OCI-LY3 (cell line): ENCODE data around the gene ULBP1.
"Not testable (repeated sequence)": the region's sequence is repeated elsewhere in the genome, so short reads cannot be mapped to it uniquely, and the experiment has no call there.

Source experiments
- H2AFZ ChIP-seq: fragments of 200-600, 300-600 bp; shearing (Covaris generic); 2 replicates; pipeline ENCODE4 v1.6.0; 2014; ENCODE audit warnings: antibody characterized with exemption, low read depth, low read length
- H3K27ac ChIP-seq: fragments of 200-600, 300-600 bp; sonication (generic); 2 replicates; pipeline ENCODE4 v1.5.1; 2014; ENCODE audit warnings: mild to moderate bottlenecking, low read length, moderate library complexity, mixed read lengths
- H3K27me3 ChIP-seq: fragments of 200-600, 300-600 bp; sonication (generic); 2 replicates; pipeline ENCODE4 v1.6.1; 2014; ENCODE audit warnings: low read depth, low read length, mixed read lengths
- H3K36me3 ChIP-seq: fragments of 200-600, 300-600 bp; sonication (generic); replicated peaks from 2 replicates; pipeline ENCODE3; 2014; ENCODE audit warnings: low read depth, low read length, mixed read lengths
- H3K4me1 ChIP-seq: fragments of 300-600, 200-600 bp; sonication (generic); 2 replicates; pipeline ENCODE4 v1.6.1; 2014; ENCODE audit warnings: low read length, mixed read lengths
- H3K4me2 ChIP-seq: fragments of 200-600, 300-600 bp; sonication (generic); 2 replicates; pipeline ENCODE4 v1.6.1; 2014; ENCODE audit warnings: low read length, mixed read lengths
- H3K4me3 ChIP-seq: fragments of 300-600, 200-600 bp; sonication (generic); 2 replicates; pipeline ENCODE4 v1.5.1; 2014; ENCODE audit warnings: antibody characterized with exemption, mild to moderate bottlenecking, low read length, moderate library complexity
- H3K79me2 ChIP-seq: fragments of 300-600, 200-600 bp; shearing (Covaris generic); 2 replicates; pipeline ENCODE4 v1.6.1; 2014; ENCODE audit warnings: mild to moderate bottlenecking, low read length, mixed read lengths
- H3K9ac ChIP-seq: fragments of 300-600, 200-600 bp; shearing (Covaris generic); 2 replicates; pipeline ENCODE4 v1.6.0; 2014; ENCODE audit warnings: mild to moderate bottlenecking, low read length, moderate library complexity
- H3K9me3 ChIP-seq: fragments of 200-600, 300-600 bp; shearing (Covaris generic); 2 replicates; pipeline ENCODE4 v1.6.1; 2014; ENCODE audit warnings: low read length, mixed read lengths; ENCODE audit not compliant: insufficient read depth
- H4K20me1 ChIP-seq: fragments of 200-600, 300-600 bp; sonication (generic); 2 replicates; pipeline ENCODE4 v1.6.1; 2016; ENCODE audit warnings: low read length, mixed read lengths; ENCODE audit not compliant: insufficient read depth
- EZH2phosphoT487 ChIP-seq: fragments of 200-600 bp; shearing (Covaris generic); IDR thresholded peaks from 2 replicates; pipeline ENCODE4 v1.6.1; 2018; ENCODE audit warnings: antibody characterized with exemption, mixed run types, low read depth
- TF ChIP-seq, protein P1 (sequence below): fragments of 200-600, 300-600 bp; sonication (generic); IDR thresholded peaks from 2 replicates; pipeline ENCODE4 v1.5.1; 2014; ENCODE audit warnings: antibody characterized with exemption, low read length, low read depth

The ULBP1 gene

DNA sequence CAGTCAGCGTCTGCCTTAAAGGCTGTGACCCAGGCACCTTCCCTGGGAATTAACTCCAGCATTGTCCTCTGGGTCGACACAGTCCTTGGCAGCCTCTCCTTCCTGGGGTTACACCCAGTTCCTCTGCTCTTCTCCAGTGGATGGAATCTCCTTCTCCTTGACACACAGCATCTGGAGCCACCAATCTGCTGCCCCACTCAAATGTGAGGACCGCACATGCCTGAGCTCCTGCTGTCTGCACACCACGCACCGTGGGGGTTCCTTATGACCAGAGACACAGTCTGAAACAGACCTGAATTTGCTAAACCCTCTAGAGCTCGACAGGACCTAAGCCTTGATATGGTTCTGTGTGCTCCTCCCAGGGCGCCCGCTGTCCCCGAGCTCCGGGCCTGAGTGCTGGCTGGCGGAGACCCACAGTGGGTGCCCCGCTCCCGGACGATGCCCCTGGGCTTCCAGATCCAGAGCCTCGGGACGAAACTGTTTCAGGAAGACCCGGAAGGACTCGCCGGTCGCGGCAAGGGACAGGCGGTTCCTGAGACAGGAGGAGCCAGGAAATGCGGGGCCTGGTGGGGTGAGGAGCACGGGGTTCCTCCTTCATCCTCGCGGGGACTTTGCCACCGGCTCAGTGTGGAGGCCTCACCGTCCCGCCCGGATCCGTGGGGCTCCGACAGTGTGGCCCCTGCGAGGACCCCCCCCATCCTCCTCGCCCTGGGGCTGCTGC lies 38.3 kb upstream of the ULBP1 start:
- Histone ChIP-seq H3K4me1 (no peaks in the 10 kb centered on the region), H3K9ac (no peak overlapping the region), H3K36me3 (no peaks in the 10 kb centered on the region), H4K20me1 (no peaks in the 10 kb centered on the region), H3K4me3 (no peak overlapping the region), H3K27me3 (peaks cover 11% of the 10 kb centered on the region), H2AFZ (no peak overlapping the region), H3K27ac (no peak overlapping the region), H3K79me2 (no peaks in the 10 kb centered on the region), H3K9me3 (no peaks in the 10 kb centered on the region), H3K4me2 (no peak overlapping the region)
- no peak for TF ChIP-seq EZH2phosphoT487
- TF ChIP-seq, protein P1, sequence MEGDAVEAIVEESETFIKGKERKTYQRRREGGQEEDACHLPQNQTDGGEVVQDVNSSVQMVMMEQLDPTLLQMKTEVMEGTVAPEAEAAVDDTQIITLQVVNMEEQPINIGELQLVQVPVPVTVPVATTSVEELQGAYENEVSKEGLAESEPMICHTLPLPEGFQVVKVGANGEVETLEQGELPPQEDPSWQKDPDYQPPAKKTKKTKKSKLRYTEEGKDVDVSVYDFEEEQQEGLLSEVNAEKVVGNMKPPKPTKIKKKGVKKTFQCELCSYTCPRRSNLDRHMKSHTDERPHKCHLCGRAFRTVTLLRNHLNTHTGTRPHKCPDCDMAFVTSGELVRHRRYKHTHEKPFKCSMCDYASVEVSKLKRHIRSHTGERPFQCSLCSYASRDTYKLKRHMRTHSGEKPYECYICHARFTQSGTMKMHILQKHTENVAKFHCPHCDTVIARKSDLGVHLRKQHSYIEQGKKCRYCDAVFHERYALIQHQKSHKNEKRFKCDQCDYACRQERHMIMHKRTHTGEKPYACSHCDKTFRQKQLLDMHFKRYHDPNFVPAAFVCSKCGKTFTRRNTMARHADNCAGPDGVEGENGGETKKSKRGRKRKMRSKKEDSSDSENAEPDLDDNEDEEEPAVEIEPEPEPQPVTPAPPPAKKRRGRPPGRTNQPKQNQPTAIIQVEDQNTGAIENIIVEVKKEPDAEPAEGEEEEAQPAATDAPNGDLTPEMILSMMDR, result no peak

DNA sequence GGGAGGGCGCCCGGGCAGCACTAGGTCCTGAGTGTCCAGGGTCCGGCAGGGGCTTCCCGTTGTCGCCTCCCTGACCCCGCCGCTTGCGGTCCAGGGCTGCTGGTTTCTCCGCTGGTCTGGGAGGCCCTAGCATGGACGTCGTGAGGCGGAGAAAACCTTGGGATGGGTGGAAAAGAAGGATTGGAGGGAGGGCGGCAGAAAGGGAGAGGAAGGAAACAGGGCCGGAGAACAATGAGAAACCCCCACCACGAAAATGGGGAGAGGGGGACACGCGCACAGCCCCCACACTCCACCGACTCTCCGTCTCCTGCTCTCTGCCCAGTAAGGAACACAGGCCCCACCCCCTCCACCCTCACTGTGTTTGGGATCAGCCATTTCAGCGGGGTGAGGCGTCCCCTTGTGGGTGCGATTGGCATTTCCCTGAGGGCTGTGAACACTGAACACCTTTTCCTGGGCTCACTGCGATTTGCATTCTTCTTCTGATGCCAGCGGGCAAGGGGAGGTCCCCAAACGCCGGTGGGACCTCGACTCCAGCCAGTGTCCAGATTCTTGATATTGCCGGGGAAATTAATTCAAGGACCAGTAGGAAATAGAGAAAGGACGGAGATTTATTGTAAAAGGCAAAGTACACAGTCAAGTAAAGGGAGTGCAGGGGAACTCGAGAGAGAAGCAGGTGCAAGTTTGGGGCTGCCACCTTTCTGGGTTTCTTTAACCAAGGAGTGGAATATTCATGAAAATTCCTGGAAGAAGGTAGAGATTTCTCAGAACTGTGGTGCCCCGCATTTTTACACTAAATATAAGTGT lies 37.6 kb upstream of the ULBP1 start:
- peaks cover 19% of the 10 kb centered on the region for H3K27me3 ChIP-seq
- no peaks in the 10 kb centered on the region for H3K36me3 ChIP-seq
- TF ChIP-seq, protein P1, result peak; percentile 43
- no peak for TF ChIP-seq EZH2phosphoT487
- H3K27ac ChIP-seq, result no peak overlapping the region
- H2AFZ ChIP-seq, result no peak overlapping the region
- H3K4me1 ChIP-seq, result no peaks in the 10 kb centered on the region
- H3K9me3 ChIP-seq, result no peaks in the 10 kb centered on the region
- no peaks in the 10 kb centered on the region for H3K79me2 ChIP-seq
- H3K4me3 ChIP-seq, result no peak overlapping the region
- no peak overlapping the region for H3K9ac ChIP-seq
- peak overlapping the region; percentile 31; the same call in 1 of the 2 replicates for H3K4me2 ChIP-seq
- H4K20me1 ChIP-seq, result no peaks in the 10 kb centered on the region

DNA sequence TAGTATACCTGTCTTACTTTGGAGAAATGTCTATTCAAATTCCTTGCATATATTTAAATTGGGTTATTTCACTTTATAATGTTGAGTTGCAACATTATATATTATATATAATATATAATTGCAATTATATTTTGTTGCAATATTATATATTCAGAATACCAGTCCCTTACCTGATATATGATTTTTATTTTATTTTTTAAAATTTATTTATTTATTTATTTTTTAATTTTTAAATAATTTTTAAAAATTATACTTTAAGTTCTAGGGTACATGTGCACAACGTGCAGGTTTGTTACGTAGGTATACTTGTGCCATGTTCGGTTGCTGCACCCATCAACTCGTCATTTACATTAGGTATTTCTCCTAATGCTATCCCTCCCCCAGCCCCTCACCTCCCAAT lies 36.7 kb upstream of the ULBP1 start:
- H3K27me3 ChIP-seq, result peaks cover 22% of the 10 kb centered on the region
- H3K4me3 ChIP-seq, result not testable (repeated sequence)

DNA sequence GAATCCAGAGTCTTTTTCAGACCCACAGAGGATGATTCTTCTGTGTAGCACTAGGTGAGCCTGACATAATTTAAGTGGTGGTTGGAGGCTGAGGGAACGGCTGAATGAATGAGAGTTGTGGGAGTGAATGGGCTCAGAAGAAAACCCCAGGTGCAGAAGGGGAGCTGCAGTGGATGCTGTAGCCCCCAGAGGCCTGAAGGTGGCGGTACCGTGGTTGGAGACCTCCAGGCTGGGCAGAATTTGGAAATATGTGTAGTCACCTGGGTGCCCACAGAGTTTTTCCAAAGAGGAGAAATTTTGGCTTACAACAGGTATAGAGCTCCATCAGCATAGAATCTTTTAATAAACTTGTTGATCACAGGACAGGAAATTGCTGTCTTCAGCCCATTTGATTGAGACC lies 34.3 kb upstream of the ULBP1 start:
- no peaks in the 10 kb centered on the region for H3K9me3 ChIP-seq
- no peak overlapping the region for H2AFZ ChIP-seq
- H3K4me2 ChIP-seq, result no peak overlapping the region
- H3K9ac ChIP-seq, result no peak overlapping the region
- H4K20me1 ChIP-seq, result no peaks in the 10 kb centered on the region
- H3K36me3 ChIP-seq, result no peaks in the 10 kb centered on the region
- H3K27me3 ChIP-seq, result peaks cover 25% of the 10 kb centered on the region
- H3K27ac ChIP-seq, result no peak overlapping the region
- no peaks in the 10 kb centered on the region for H3K79me2 ChIP-seq
- H3K4me1 ChIP-seq, result no peaks in the 10 kb centered on the region
- H3K4me3 ChIP-seq, result no peak overlapping the region
- no peak for TF ChIP-seq EZH2phosphoT487
- TF ChIP-seq, protein P1, result peak; percentile 49

More for the DNA sequence above, 36.7 kb upstream of the ULBP1 start:
- not testable (repeated sequence) for H3K36me3 ChIP-seq, H3K9me3 ChIP-seq, H3K4me1 ChIP-seq, H3K79me2 ChIP-seq, H3K27ac ChIP-seq, H4K20me1 ChIP-seq, H3K9ac ChIP-seq, H2AFZ ChIP-seq, H3K4me2 ChIP-seq
